ENCODE data around the gene AP2A2.
A peak's percentile ranks its signal among the peaks of the same experiment; 100 is the strongest.

AP2A2 gene

DNA sequence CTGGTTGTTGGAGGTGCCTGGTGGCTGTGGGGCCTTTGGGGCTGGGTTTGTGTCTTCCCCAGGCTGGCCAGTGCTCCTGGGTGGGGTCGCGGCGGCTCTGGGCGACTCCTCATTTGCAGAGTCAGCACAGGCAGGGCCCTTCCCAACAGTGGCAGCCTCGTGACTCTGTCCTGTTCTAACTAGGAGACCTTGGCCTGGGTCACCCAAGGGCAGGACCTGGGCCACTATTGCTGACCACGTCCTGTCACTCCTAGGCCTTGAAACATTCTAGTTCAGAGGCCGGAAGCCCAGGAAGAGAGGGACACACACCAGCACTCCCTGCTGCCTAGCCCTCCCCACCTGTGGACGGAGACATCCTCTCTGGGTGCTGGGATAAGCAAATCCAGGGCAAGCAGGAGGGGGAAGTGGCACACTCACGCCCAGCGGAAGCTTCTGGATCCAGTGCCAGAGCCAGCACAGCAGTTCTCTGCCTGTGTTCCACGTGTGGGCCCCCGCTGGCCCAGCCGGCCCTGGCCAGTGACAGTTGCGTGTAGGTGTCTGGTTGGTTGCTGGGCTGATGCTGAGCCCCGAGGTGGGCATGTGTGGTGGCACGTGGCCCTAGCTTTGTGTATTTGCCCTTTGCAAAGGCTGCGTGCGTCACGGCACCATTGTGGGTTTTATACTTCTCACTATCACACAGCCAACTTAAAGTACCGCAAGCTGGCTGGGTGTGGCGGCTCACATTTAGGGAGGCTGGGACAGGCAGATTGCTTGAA, 10.7 kb upstream of the AP2A2 start:
- H3K27ac ChIP-seq, result no peak overlapping the region; the same call in 1 of the 2 replicates
- POLR2A ChIA-PET (ENCODE audit: low non-redundant PET), result interaction anchor here (0.6 kb wide), 1 partner anchor 133 kb away, joined by 3 read pairs; no protein-coding TSS in a partner anchor
- DNase-seq (ENCODE audit: low spot score), result no peak
- CTCF ChIA-PET, result interaction anchor here (0.8 kb wide), 1 partner anchor 10 kb away, joined by 3 read pairs; no protein-coding TSS in a partner anchor
- TF ChIP-seq, protein P1, sequence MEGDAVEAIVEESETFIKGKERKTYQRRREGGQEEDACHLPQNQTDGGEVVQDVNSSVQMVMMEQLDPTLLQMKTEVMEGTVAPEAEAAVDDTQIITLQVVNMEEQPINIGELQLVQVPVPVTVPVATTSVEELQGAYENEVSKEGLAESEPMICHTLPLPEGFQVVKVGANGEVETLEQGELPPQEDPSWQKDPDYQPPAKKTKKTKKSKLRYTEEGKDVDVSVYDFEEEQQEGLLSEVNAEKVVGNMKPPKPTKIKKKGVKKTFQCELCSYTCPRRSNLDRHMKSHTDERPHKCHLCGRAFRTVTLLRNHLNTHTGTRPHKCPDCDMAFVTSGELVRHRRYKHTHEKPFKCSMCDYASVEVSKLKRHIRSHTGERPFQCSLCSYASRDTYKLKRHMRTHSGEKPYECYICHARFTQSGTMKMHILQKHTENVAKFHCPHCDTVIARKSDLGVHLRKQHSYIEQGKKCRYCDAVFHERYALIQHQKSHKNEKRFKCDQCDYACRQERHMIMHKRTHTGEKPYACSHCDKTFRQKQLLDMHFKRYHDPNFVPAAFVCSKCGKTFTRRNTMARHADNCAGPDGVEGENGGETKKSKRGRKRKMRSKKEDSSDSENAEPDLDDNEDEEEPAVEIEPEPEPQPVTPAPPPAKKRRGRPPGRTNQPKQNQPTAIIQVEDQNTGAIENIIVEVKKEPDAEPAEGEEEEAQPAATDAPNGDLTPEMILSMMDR (conservative IDR thresholded peaks at IDR 0.05; ENCODE audit: low read depth), result no peak

DNA sequence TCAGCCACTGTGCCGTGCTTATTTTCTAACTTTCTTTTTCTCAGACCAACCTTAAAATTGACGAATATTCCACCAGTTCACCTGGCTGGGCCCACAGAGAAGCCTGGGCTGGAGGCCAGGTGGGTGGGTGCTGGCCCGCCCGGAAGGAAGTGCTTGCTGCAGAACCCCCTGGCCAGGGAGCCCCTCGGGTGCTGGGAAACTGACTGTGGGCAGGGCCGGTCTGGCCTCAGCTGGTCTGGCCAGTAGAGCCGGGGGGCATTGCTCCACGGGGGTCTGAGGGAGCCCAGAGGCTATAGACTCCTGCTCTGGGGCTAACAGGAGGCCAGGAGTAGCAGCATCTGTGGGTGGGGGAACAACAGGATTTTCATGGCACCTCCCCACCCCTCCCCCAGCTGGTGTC, 8.2 kb upstream of the AP2A2 start:
- POLR2A ChIA-PET (ENCODE audit: low non-redundant PET), result no interaction called here
- CTCF ChIA-PET, result interaction anchor here (0.5 kb wide), 1 partner anchor 40 kb away, joined by 4 read pairs; no protein-coding TSS in a partner anchor
- DNase-seq (ENCODE audit: low spot score), result no peak
- TF ChIP-seq, protein P1 (conservative IDR thresholded peaks at IDR 0.05; ENCODE audit: low read depth), result no peak
- H3K27ac ChIP-seq, result no peak overlapping the region

DNA sequence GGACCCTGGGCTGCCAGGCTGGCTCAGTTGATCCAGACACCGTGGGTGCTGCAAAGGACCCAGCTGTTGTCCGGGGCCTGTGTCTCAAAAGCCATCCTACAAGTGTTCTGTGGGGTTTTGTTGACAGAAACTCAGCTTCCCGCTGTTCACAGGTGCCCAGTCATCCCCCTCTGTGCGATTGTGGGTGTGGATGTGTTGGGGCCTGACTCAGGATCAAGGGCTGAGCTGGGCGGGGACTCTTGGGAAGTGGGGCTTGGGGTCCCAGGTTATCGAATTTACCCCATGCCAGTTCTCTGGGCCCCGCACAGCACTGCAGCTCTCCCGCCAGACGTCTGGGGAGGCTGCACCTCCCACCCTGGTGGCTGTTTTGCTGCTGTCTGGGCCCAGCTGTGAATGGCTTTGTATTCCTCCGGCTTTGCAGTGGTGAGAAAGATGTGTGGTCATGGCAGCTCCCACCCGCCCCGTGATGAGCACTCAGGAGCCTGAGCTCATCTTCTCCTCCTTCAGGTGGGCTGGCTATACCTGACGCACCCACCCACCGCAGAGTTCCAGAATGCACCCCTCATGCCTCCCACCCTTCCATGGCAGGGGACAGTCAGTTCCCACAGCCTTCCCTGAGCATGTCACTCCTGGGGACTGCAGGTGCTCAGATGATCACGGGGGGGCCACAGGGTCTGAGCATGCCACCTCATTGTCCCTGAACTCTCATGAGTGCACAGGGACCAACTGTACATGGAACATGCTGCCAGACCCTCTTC, 3.6 kb upstream of the AP2A2 start:
- POLR2A ChIA-PET (ENCODE audit: low non-redundant PET), result no interaction called here
- CTCF ChIA-PET, result interaction anchor here (0.6 kb wide), 1 partner anchor 911 kb away, joined by 4 read pairs; no protein-coding TSS in a partner anchor
- TF ChIP-seq, protein P1 (conservative IDR thresholded peaks at IDR 0.05; ENCODE audit: low read depth), result no peak
- H3K27ac ChIP-seq, result peak overlapping the region; percentile 45
- no peak for DNase-seq (ENCODE audit: low spot score)

DNA sequence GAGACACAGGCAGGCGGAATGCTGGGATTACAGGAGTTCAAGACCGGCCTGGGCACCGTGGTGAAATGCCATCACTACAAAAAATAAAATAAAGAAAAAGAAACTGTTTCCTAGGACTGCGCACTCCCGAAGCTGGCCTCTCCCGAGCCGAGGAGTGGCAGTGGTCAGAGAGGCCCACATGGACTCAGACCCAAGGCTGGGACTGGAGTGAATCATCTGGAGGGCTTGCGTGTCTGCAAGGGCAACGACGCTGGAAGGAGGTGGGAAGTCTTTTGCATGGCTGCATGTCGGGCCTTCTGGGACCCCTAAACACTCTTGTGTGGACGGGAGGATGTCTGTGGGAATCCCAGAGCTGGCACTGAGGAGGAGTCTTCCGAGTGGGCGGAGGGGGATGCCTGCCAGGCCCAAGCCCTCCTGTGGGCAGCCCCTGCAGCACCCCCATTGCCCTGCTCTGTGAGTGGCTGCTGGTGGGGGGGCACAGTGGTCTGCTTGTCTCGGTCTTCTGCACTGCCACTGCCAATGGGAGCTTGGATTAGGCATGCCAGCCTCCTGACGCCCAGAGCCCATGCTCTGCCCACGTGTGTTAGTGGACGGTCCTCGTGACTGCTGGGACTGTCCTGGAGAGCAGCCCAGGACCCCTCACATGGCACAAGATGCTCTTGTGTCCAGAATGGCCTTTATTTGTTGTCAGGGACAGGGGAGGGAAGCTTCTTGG, 1.8 kb upstream of the AP2A2 start:
- peak overlapping the region; percentile 88 for H3K27ac ChIP-seq
- CTCF ChIA-PET, result no interaction called here
- TF ChIP-seq, protein P1 (conservative IDR thresholded peaks at IDR 0.05; ENCODE audit: low read depth), result no peak
- POLR2A ChIA-PET (ENCODE audit: low non-redundant PET), result no interaction called here
- DNase-seq (ENCODE audit: low spot score), result no peak

DNA sequence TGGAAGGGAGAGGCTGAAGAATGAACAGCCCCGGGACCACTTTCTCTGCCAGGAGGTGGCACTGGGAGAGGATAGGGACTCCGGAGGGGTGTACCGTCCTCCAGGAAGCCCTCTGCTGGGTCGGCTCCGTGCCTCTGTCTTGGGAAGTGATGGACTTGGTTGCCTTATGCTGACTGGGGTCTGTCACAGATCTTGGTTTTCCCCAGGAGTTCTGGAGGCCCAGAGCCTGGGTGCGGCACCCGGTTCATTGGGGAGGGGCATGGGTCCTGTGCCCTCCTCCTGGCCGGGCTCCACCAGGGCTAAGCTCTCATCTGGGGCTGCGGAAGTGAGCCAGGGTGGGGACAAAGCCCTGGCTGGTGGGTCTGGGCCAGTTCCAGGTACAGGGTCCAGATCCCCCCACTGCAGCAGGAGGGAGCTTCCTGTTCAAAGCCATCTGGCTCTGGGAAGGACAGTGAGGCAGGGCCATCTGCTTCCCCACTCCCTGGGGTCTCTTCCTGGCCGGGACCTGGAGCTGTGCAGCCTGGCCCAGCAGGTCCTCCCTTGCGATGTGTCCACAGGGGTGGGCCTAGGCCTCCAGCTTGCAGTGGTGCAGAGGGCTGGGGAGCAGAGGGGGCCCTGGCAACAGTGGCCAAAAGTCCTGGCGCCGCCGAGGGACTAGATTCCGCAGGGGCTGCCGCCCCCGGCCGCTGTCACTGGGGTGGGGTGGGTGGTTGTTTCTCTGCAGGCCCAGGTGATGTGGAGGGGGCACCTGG, 1.1 kb upstream of the AP2A2 start:
- DNase-seq (ENCODE audit: low spot score), result no peak
- peak overlapping the region; percentile 88 for H3K27ac ChIP-seq
- ChIA-PET CTCF (interaction anchor here (0.5 to 1.0 kb wide), 5 partner anchors 8 to 392 kb away, joined by 3 to 4 read pairs (median 3); no protein-coding TSS in a partner anchor), POLR2A (ENCODE audit: low non-redundant PET) (no interaction called here)
- TF ChIP-seq, protein P1 (conservative IDR thresholded peaks at IDR 0.05; ENCODE audit: low read depth), result no peak

All from RWPE1 (cell line).